Mesendoderm (in vitro differentiated cells): ENCODE measurements around the gene EPB41L5.

ENCODE experiments used
- DNase-seq: peaks from one replicate; pipeline ENCODE4 v3.0.0; 2013
- H2AK5ac ChIP-seq: 2 replicates; pipeline ENCODE4 v1.6.1; 2013; ENCODE audit warnings: low read length, inconsistent platforms
- H2BK120ac ChIP-seq: 2 replicates; pipeline ENCODE4 v1.6.1; 2013; ENCODE audit warnings: low read depth, mild to moderate bottlenecking, low read length, moderate library complexity, mixed read lengths
- H2BK15ac ChIP-seq: replicated peaks from 2 replicates; pipeline ENCODE4 v1.6.1; 2013; ENCODE audit warnings: low read depth, mild to moderate bottlenecking, moderate library complexity
- H2BK5ac ChIP-seq: 2 replicates; pipeline ENCODE4 v1.6.1; 2013; ENCODE audit warnings: low read length, inconsistent platforms
- H3K18ac ChIP-seq: 2 replicates; pipeline ENCODE4 v1.6.1; 2013; ENCODE audit warnings: mild to moderate bottlenecking, low read length, mixed read lengths
- H3K23ac ChIP-seq: one replicate; pipeline ENCODE4 v1.6.1; 2013; ENCODE audit warnings: low read length
- H3K27ac ChIP-seq: 2 replicates; pipeline ENCODE4 v1.5.1; 2013; ENCODE audit warnings: low read depth, mild to moderate bottlenecking, inconsistent platforms, low read length, moderate library complexity
- H3K27me3 ChIP-seq: 2 replicates; pipeline ENCODE4 v1.6.1; 2013; ENCODE audit warnings: low read length, control low read depth, mild to moderate bottlenecking, inconsistent platforms; ENCODE audit not compliant: insufficient read depth, poor library complexity
- H3K36me3 ChIP-seq: 2 replicates; pipeline ENCODE4 v1.6.1; 2013; ENCODE audit warnings: low read length, inconsistent platforms; ENCODE audit not compliant: control insufficient read depth, insufficient read depth
- H3K4ac ChIP-seq: one replicate; pipeline ENCODE4 v1.6.1; 2013; ENCODE audit warnings: low read depth, mild to moderate bottlenecking, low read length, moderate library complexity
- H3K4me1 ChIP-seq: 2 replicates; pipeline ENCODE4 v1.6.1; 2013; ENCODE audit warnings: low read depth, low read length, inconsistent platforms; ENCODE audit not compliant: control insufficient read depth
- H3K4me2 ChIP-seq: 2 replicates; pipeline ENCODE4 v1.6.1; 2013; ENCODE audit warnings: low read length
- H3K4me3 ChIP-seq: 2 replicates; pipeline ENCODE4 v1.5.1; 2013; ENCODE audit warnings: mild to moderate bottlenecking, low read length
- H3K56ac ChIP-seq: one replicate; pipeline ENCODE4 v1.6.1; 2013; ENCODE audit warnings: low read length
- H3K79me1 ChIP-seq: 2 replicates; pipeline ENCODE4 v1.6.1; 2013; ENCODE audit warnings: low read length, inconsistent platforms
- H3K79me2 ChIP-seq: 2 replicates; pipeline ENCODE4 v1.6.1; 2013; ENCODE audit warnings: mild to moderate bottlenecking, low read length; ENCODE audit not compliant: control insufficient read depth, insufficient read depth
- H3K9ac ChIP-seq: 2 replicates; pipeline ENCODE4 v1.6.1; 2013; ENCODE audit warnings: low read length, inconsistent platforms
- H4K5ac ChIP-seq: one replicate; pipeline ENCODE4 v1.6.1; 2013; ENCODE audit warnings: low read length
- H4K8ac ChIP-seq: one replicate; pipeline ENCODE4 v1.6.1; 2013; ENCODE audit warnings: low read depth, mild to moderate bottlenecking, control low read depth, low read length, moderate library complexity
- WGBS: extraction: QIAGEN DNeasy Blood & Tissue Kit; methylation state at CpG from one replicate; pipeline ENCODE4 v1.1.7; 2013; ENCODE audit warnings: low lambda C conversion rate, missing lambda C conversion rate; ENCODE audit not compliant: insufficient coverage; ENCODE audit errors: extremely low coverage; 5-methylcytosine and 5-hydroxymethylcytosine counted together

The EPB41L5 gene

GRCh38 chr2:120176526-120176925 lies 163.6 kb downstream of the EPB41L5 start:
- no peak overlapping the region for H2BK5ac ChIP-seq
- no peak overlapping the region for H3K4ac ChIP-seq
- no peak overlapping the region for H2BK15ac ChIP-seq
- H2BK120ac ChIP-seq = no peak overlapping the region
- no peaks in the 10 kb centered on the region for H3K79me1 ChIP-seq
- H3K79me2 ChIP-seq = no peaks in the 10 kb centered on the region
- WGBS = no CpG with 5 or more reads among the region's 3 CpGs
- H3K4me3 ChIP-seq = no peak overlapping the region
- H3K56ac ChIP-seq = no peak overlapping the region
- H3K27me3 ChIP-seq = no peaks in the 10 kb centered on the region
- no peak overlapping the region for H3K27ac ChIP-seq
- no peak overlapping the region for H4K8ac ChIP-seq
- no peak overlapping the region for H3K9ac ChIP-seq
- no peak overlapping the region for H4K5ac ChIP-seq
- no peaks in the 10 kb centered on the region for H3K36me3 ChIP-seq
- no peak overlapping the region for H3K4me2 ChIP-seq
- no peak for DNase-seq
- no peak overlapping the region for H3K23ac ChIP-seq
- H3K4me1 ChIP-seq = peaks cover 8% of the 10 kb centered on the region
- H3K18ac ChIP-seq = no peak overlapping the region
- no peak overlapping the region for H2AK5ac ChIP-seq

DNA sequence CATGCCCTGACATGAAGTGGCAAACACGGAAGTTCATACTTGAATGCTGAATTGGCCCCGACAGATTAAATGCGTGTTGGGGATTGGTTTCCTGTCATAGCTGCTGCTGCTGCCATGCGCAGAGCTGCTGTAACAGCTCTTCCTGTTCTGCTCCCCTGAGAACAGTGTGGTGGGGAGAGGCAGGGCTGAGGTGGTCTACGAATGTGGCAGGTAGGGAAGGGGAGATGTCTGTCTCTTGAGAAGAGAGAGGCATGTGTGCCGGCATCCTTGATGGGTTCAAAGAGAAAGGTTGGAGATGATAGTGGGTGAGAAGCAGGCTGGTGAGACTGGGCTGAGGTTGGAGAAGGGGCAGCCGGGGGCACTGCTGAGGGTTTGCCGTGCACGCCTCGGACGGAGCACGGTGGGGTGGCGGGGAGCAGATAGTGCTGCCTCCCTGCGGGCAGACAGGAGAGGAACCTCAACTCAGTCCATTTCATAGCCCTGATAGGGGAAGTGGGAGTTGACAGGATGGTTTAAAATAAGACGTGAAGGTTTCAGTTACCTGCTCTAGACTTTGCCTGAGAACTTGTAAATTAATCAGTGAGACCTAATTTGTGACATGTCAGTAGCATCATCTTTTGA lies 164.2 kb downstream of the EPB41L5 start:
- no peak overlapping the region for H2BK5ac ChIP-seq
- H3K56ac ChIP-seq = no peak overlapping the region
- DNase-seq = peak; percentile 18
- no peak overlapping the region for H4K8ac ChIP-seq
- no peak overlapping the region for H3K23ac ChIP-seq
- WGBS = no CpG with 5 or more reads among the region's 15 CpGs
- H3K4ac ChIP-seq = no peak overlapping the region
- no peak overlapping the region for H3K4me3 ChIP-seq
- H3K9ac ChIP-seq = no peak overlapping the region
- H3K27ac ChIP-seq = no peak overlapping the region
- H2BK15ac ChIP-seq = no peak overlapping the region
- no peak overlapping the region for H4K5ac ChIP-seq
- H3K4me2 ChIP-seq = no peak overlapping the region
- H2BK120ac ChIP-seq = no peak overlapping the region
- no peaks in the 10 kb centered on the region for H3K79me2 ChIP-seq
- H3K18ac ChIP-seq = no peak overlapping the region
- no peak overlapping the region for H2AK5ac ChIP-seq
- H3K36me3 ChIP-seq = no peaks in the 10 kb centered on the region
- no peaks in the 10 kb centered on the region for H3K27me3 ChIP-seq
- no peaks in the 10 kb centered on the region for H3K79me1 ChIP-seq
- peaks cover 8% of the 10 kb centered on the region for H3K4me1 ChIP-seq

DNA sequence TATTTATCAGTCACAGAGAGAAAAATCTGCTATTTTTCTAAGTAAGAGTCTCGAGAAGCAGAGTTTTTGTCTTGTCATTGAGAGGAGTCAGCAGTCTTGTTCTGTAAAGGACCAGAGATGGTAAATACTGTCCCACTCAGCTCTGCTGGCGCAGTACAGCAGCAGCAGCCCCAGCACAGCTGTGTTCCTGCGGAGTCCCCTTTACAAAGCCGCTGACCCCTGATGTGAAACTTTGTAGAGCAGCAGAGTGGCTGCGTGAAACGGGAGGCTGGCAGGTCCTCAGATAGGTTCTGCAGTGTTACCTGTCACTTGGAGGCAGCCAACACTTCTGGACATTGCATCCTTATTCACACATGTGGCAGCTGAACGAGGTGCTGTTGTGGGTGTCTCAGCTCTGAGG lies 165.1 kb downstream of the EPB41L5 start:
- Histone ChIP-seq H2AK5ac (no peak overlapping the region), H3K18ac (no peak overlapping the region), H2BK15ac (no peak overlapping the region), H2BK120ac (no peak overlapping the region), H3K4me1 (peaks cover 8% of the 10 kb centered on the region), H4K5ac (no peak overlapping the region), H3K79me2 (no peaks in the 10 kb centered on the region), H3K23ac (no peak overlapping the region), H3K9ac (no peak overlapping the region), H3K27me3 (no peaks in the 10 kb centered on the region), H3K4me3 (no peak overlapping the region), H4K8ac (no peak overlapping the region), H3K4me2 (no peak overlapping the region), H3K56ac (no peak overlapping the region), H2BK5ac (no peak overlapping the region), H3K79me1 (no peaks in the 10 kb centered on the region), H3K27ac (no peak overlapping the region), H3K36me3 (no peaks in the 10 kb centered on the region), H3K4ac (no peak overlapping the region)
- DNase-seq = no peak
- WGBS = no CpG with 5 or more reads among the region's 7 CpGs

DNA sequence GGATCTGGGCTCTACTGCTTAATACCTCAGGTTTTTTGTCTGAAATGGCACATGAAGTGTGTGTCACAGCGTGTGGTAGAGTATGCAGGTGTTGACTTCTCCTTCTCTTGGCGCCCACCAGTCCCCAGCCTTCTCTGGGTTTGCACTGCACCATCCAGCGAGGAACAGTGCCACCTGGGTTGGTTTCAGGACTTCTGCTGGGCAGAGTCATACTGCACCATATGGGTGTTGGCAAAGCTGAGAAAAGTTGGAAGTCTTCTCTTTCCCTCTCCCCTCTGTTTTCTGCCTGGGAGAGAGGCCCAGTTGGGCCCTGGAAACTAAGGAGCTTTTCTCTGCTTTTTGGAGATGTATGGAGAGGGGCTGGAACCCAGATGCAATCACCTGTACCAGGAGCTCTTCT lies 166.5 kb downstream of the EPB41L5 start:
- WGBS = no CpG with 5 or more reads among the region's 3 CpGs
- H3K27me3 ChIP-seq = no peaks in the 10 kb centered on the region

DNA sequence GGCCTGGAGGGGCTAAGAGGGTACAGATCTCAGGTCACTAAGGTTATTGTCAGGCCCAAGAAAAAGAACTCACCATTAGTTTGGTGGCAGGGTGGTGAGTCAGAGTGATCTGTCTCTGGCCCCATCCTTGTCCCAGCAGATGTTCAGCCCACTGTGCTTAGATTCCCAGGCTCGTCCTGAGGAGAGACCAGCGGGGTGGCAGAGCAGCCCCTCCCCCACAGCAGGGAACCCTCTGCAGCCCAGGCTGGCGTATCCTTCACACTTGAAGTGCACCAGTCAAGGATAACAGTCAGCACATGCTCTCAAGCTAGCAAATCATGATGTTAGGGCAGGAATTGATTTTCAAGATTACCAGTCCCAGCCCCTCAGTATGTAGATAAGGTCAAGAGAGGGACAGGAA lies 167.2 kb downstream of the EPB41L5 start:
- Histone ChIP-seq H3K36me3 (no peaks in the 10 kb centered on the region), H4K8ac (no peak overlapping the region), H3K56ac (no peak overlapping the region), H2BK120ac (no peak overlapping the region), H4K5ac (no peak overlapping the region), H3K4me1 (peaks cover 8% of the 10 kb centered on the region), H3K23ac (no peak overlapping the region), H3K79me2 (no peaks in the 10 kb centered on the region), H2AK5ac (no peak overlapping the region), H2BK5ac (no peak overlapping the region), H3K4me3 (no peak overlapping the region), H3K27me3 (no peaks in the 10 kb centered on the region), H3K4me2 (no peak overlapping the region), H3K4ac (no peak overlapping the region), H3K9ac (no peak overlapping the region), H3K79me1 (no peaks in the 10 kb centered on the region), H2BK15ac (no peak overlapping the region), H3K27ac (no peak overlapping the region), H3K18ac (no peak overlapping the region)
- WGBS = no CpG with 5 or more reads among the region's 3 CpGs
- DNase-seq = peak; percentile 73

More for the DNA sequence above, 166.5 kb downstream of the EPB41L5 start:
- Histone ChIP-seq H4K5ac (no peak overlapping the region), H3K79me2 (no peaks in the 10 kb centered on the region), H3K79me1 (no peaks in the 10 kb centered on the region), H2BK15ac (no peak overlapping the region), H3K36me3 (no peaks in the 10 kb centered on the region), H3K56ac (no peak overlapping the region), H2BK120ac (no peak overlapping the region), H2AK5ac (no peak overlapping the region), H3K9ac (no peak overlapping the region), H2BK5ac (no peak overlapping the region), H4K8ac (no peak overlapping the region), H3K4me3 (no peak overlapping the region), H3K18ac (no peak overlapping the region), H3K4me1 (peaks cover 8% of the 10 kb centered on the region), H3K4me2 (no peak overlapping the region), H3K4ac (no peak overlapping the region), H3K23ac (no peak overlapping the region), H3K27ac (no peak overlapping the region)
- no peak for DNase-seq

- Histone ChIP-seq H3K4me1 (peaks cover 8% of the 10 kb centered on the region), H3K9ac (no peak overlapping the region), H3K4me3 (no peak overlapping the region), H3K56ac (no peak overlapping the region), H3K36me3 (no peaks in the 10 kb centered on the region), H2BK120ac (no peak overlapping the region), H2AK5ac (no peak overlapping the region), H3K27ac (no peak overlapping the region), H3K4me2 (no peak overlapping the region), H3K79me2 (no peaks in the 10 kb centered on the region), H2BK5ac (no peak overlapping the region), H4K5ac (no peak overlapping the region), H3K23ac (no peak overlapping the region), H3K79me1 (no peaks in the 10 kb centered on the region), H3K18ac (no peak overlapping the region), H3K4ac (no peak overlapping the region), H4K8ac (no peak overlapping the region), H2BK15ac (no peak overlapping the region), H3K27me3 (no peaks in the 10 kb centered on the region)
- no peak for DNase-seq
- WGBS = no CpG with 5 or more reads among the region's 5 CpGs
These were observed 169.2 kb downstream of the EPB41L5 start for GRCh38 chr2:120182019-120182560.
